NOMO-1 (cell line): ENCODE results near the gene MIER2.
"Not testable (repeated sequence)": the region's sequence is repeated elsewhere in the genome, so short reads cannot be mapped to it uniquely, and the experiment has no call there.

Experiments
- DNase-seq, 2 experiments: peaks; one replicate each; lab custom pipeline; 2025; ENCODE audit not compliant: unreplicated experiment in 2 of 2; lab: John Stamatoyannopoulos, UW

MIER2 gene

GRCh38 chr19:290372-291005 is 54.1 kb downstream of the MIER2 start:
- no peak for DNase-seq

DNA sequence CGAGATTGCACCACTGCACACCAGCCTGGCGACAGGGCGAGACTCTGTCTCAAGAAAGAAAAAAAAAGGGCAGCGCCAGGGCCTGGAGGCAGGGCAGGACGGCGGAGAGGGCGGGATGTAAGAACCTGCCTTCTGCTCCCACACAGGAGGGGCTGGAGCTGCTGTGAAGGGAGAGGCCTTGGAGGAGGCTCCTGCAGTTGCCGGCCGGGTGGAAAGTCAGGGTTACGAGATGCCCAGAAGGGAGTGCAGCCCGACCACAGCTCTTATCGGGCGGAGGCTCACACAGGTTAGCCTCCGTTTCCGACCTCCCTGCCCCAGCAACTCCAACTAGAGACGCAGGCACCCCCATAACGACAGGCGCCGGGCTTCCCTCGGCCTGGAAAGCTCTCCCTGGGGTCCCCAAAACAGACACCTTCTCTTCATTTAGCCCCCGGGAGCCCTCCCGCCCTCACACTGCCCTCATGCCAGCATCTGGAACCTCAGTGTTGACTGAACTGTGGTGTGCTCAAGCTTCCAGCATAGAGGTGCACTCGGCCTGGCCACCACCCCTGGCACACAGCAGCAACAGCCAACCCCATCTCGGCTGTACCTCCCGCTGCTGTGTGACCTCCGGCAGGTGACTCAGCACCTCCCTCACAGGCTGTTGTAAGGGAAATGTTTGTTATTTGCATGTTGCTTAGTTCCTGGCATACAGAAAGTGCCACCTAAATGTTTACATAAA is 54.8 kb downstream of the MIER2 start:
- no peak for DNase-seq

DNA sequence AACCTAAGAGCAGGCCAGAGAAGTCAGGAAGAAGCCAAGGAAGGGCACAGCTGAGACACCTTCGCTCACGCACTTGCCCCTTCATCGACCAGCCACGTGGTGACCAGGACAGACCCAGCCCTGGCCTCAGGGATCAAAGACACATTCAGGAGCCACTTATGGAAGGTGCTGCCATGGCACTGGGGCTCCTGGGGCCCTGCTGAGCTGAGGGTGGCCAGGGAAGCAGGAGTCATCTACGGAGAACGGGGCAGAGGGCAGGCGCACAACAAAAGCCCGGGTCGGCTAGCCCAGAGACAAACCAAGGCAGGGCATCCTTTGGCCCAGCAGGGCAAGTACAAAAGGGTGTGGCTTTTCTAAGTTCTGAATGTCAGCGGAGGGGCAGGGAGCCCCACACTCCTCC is 55.7 kb downstream of the MIER2 start:
- DNase-seq, result no peak

DNA sequence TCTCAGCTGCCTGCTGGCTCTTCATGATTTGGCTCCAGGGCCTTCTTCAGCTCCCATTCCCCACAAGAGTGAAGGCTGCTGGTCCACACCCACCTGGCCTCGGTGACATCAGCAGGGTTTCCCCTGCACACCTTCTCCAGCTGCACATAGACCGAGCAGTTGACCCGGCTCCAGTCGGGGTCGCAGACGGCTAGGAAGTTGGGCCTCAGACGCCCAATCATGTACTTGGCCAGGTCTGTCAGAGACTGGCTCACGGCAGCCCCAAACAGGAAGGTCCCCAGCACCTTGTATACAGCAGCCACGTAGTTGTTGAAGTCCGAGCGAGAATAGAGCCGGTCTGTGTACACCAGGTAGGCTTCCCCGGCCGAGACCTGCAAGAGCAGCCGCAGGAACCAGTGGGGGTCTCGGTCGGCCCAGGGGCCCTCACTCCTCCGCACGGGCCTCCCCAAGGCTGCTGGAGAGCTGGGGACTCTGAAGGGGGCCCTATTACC is 57.2 kb downstream of the MIER2 start:
- no peak for DNase-seq

- no peak for DNase-seq
Observed at GRCh38 chr19:283395-283794, 61.2 kb downstream of the MIER2 start.

DNA sequence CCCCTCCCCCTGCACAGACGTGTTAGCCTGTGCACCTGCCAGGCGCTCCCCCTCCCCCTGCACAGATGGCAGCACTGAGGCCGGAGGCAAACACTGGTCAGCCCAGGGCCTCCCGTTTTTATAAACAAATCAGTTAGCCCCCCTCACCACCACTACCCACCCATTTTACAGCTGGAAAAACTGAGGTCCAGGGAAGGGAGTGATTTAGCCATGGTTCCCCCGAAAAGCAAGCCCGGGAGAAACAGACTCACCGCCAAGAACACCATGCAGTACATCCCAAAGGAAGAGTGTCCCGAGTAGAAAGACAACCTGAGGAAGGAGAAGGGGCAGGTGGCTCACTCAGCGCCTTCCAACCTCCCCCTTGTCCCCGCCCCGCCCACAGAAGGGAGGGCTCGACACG is 62.1 kb downstream of the MIER2 start:
- no peak for DNase-seq

GRCh38 chr19:281992-282391 is 62.6 kb downstream of the MIER2 start:
- DNase-seq, result no peak

- DNase-seq, result no peak
Observed at GRCh38 chr19:281156-281853, 63.3 kb downstream of the MIER2 start.

DNA sequence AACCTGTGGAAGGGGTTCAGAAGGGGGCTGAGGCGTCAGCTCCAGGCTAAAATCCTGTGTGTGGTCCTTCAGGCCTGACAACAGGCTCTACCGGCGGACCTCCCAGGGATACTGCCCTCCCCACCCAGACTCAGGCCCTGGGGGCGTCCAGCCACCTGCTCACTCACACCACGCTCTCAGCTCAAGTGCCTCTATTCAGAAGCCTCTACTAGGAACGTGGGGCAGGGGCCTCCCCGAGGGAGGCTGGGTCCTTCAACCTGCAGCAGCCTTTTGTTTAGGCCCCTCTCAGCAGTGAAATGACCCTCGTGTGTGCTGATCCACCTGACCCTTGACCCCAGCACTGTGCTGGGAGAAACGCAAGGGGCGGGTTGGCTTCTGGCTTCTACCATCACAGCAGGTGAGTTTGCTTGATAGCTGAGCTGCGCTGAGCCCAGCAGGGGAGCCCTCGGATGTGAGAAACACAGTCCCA is 64.0 kb downstream of the MIER2 start:
- no peak for DNase-seq

DNA sequence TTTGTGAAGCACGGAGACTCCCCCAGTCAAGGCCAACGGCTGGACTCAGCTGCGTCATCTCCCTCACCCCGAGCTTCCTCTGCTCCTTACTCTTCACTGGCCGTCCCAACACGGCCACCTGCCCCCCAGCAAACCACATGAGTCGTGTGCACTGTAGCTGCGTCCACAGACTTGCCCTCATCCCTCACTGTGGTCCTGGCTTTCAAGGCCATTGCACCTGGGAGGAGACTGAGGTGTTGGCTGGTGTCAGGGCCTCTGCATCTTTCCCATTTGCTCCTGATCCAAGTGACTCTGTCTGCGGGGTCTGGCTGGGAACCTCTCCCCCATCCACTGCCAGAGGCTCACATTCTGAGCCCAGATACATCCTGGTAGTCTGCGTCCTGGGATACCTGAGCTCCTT is 64.9 kb downstream of the MIER2 start:
- no peak for DNase-seq

GRCh38 chr19:279231-279630 is 65.4 kb downstream of the MIER2 start:
- DNase-seq, result no peak

DNA sequence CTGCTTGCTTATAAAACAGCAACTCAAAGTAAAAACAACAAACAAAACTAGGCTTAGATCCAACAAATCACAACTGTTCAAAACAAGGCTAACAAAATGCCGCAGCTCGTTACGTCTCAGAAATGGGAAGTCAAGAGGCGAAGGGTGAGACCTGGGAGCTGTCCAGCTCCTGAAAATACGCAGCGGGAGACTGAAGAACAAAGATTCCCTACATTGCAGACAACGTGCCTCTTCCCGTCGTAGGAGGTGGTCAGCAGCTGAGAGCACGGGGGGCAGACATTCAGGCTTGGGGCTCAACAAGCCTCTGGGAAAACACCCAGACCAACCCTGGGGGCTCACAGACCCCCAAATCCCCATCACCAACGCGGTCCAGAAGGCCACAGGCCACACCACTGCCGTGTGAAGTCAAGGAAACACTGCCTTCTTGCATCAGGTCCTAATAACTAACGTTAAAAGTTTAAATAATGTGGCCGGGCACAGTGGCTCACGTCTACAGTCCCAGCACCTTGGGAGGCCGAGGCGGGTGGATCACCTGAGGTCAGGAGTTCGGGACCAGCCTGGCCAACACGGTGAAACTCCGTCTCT is 66.9 kb downstream of the MIER2 start:
- DNase-seq, result peak in 1 of 2 experiments; percentile 33

DNA sequence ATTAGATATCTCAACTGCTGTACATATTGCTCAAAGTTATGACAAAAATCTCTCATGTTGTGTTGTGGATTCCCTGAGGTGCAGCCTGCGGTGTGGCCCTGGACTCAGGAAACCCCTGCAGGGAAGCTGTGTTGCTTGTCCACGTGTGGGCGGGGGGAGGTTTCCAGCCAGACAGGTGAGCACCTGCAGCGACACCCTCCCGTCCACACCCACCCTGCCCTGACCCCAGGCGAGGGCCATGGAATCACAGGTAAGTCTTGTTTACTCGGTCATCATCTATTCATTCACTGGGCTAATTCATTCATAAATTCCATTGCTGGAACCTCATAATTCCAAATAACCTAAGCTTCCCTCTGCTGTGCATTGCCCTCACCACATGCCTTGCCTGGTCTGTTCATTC is 67.5 kb downstream of the MIER2 start:
- no peak for DNase-seq

- no peak for DNase-seq
Observed at GRCh38 chr19:275958-276646, 68.5 kb downstream of the MIER2 start.

DNA sequence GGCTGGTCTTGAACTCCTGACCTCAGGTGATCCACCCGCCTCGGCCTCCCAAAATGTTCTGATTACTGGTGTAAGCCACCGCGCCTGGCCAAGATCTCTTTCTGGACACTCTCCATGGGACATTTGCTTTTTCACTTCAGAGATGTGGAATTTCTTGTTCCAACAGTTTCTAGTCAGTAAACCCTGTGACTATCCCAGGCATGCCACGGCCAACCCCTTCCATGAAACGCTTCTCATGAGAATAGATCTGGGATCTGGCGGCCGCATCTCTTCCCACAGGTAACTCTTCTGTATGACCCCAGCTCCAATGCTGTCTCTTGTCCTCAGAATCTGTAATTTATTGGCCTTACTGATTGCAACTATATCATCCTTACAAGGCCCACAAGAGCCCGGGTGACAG is 69.6 kb downstream of the MIER2 start:
- no peak for DNase-seq

GRCh38 chr19:273393-273792 is 71.2 kb downstream of the MIER2 start:
- DNase-seq, result no peak

DNA sequence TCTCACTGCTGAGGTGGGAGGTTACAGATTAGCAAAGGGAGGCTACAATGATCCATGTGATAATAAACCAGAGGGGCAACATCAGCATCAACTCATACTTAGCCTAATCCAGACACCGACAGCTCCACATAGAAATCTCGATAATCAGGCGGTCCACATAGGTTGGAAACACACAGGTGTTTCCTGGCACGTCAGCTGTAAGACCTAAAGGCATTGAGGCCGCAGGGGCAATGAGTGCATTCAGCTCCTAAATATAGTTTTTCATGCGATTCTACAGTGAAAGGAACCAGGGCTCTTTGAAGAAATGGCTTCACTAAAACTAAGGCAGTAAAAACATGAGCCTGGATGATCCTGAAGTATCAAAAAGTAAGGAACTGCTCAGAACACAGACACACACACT is 72.7 kb downstream of the MIER2 start:
- no peak for DNase-seq

DNA sequence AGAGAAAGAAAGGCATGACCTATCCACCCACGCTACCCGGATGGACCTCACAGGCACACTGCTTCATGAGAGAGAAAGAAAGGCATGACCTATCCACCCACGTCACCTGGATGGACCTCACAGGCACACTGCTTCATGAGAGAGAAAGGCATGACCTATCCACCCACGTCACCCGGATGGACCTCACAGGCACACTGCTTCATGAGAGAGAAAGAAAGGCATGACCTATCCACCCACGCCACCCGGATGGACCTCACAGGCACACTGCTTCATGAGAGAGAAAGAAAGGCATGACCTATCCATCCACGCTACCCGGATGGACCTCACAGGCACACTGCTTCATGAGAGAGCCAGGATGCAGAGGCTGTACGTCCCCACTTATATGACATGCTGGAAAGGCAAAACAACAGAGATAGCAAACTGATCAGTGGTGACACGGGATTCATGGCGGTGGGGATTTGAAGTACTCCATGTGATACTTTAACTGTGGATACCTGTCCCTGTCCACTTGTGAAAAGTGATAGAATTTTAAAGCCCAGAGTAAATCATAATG is 73.8 kb downstream of the MIER2 start:
- DNase-seq, result not testable (repeated sequence)

- no peak for DNase-seq
Observed at GRCh38 chr19:269241-269640, 75.4 kb downstream of the MIER2 start.

GRCh38 chr19:262125-262524 is 82.5 kb downstream of the MIER2 start:
- DNase-seq, result no peak
